HCT116 (cell line): ENCODE data around the gene ARL15. TPM values are rescaled to one million over a fixed set of nuclear protein-coding genes. Genes with fewer than 3 reads are reported as not detected.

ENCODE experiments used
- ATAC-seq: fragments of 200-7000 bp; cut with Tn5 transposase; 2 replicates; pipeline ENCODE4 v1.9.1; 2020; ENCODE audit warnings: mild to moderate bottlenecking, moderate library complexity
- BruUV-seq: library from RNA; stranded (reverse); fragments of 400-500 nt; replicated peaks from 2 replicates; lab custom pipeline; 2021; lab: Mats Ljungman, UMichigan
- CTCF ChIA-PET: fragments of 300-600 bp; sonication (Branson Sonifier 250); formaldehyde crosslinking; loops from one replicate; lab custom pipeline; 2021; ENCODE audit warnings: antibody characterized with exemption; lab: Charles Lee
- POLR2A ChIA-PET: fragments of 300-600, 350-600 bp; sonication (Branson Sonifier 250); formaldehyde crosslinking; loops from one replicate; lab custom pipeline; 2021; ENCODE audit warnings: antibody characterized with exemption; lab: Charles Lee
- RAD21 ChIA-PET, 2 experiments: fragments of 300-600 bp; sonication (Branson Sonifier 250); formaldehyde crosslinking; loops; one replicate each; lab custom pipeline; 2023; ENCODE audit warnings: low total read pairs in 2 of 2; ENCODE audit not compliant: uncharacterized antibody in 2 of 2, unreplicated experiment in 2 of 2, low non-redundant PET in 1 of 2; lab: Charles Lee
- DNase-seq: peaks from one replicate; pipeline ENCODE4 v3.0.0-alpha.2; 2010; ENCODE audit warnings: low read depth, low spot score
- H2AFZ ChIP-seq: fragments of 200-600 bp; shearing (Covaris generic), sonication (generic); 2 replicates; pipeline ENCODE4 v1.6.1; 2017; ENCODE audit warnings: low read depth, mixed run types, mixed read lengths, antibody characterized with exemption, low read length; ENCODE audit not compliant: poor library complexity, severe bottlenecking
- H3K27ac ChIP-seq: 2 replicates; pipeline ENCODE4 v1.5.1; 2012; ENCODE audit warnings: low read depth, low read length
- H3K27me3 ChIP-seq: fragments of 200-600 bp; sonication (generic); 2 replicates; pipeline ENCODE4 v1.6.1; 2016; ENCODE audit warnings: mixed run types, low read length, mixed read lengths; ENCODE audit not compliant: insufficient read depth
- H3K36me3 ChIP-seq, 2 experiments: fragments of 200-500 bp in 1 of 2; fragments of 200-600 bp in 1 of 2; sonication (Bioruptor generic) in 1 of 2; sonication (generic) in 1 of 2; 2 replicates each; pipeline versions ENCODE4 v1.5.1 to v1.6.1; 2014 to 2016; ENCODE audit warnings: low read length in 2 of 2, inconsistent platforms in 1 of 2, mixed read lengths in 1 of 2, mixed run types in 1 of 2; ENCODE audit not compliant: insufficient read depth in 2 of 2, control insufficient read depth in 1 of 2
- H3K4me1 ChIP-seq, 2 experiments: fragments of 200-600 bp in 1 of 2; sonication (generic) in 1 of 2; 2 replicates each; pipeline versions ENCODE4 v1.5.1 to v1.6.1; 2012 to 2017; ENCODE audit warnings: low read length in 2 of 2, inconsistent platforms in 1 of 2, mild to moderate bottlenecking in 1 of 2, mixed read lengths in 1 of 2, mixed run types in 1 of 2, moderate library complexity in 1 of 2; ENCODE audit not compliant: insufficient read depth in 2 of 2, control insufficient read depth in 1 of 2
- H3K4me2 ChIP-seq: fragments of 200-600 bp; sonication (generic); 2 replicates; pipeline ENCODE4 v1.6.1; 2017; ENCODE audit warnings: mixed run types, low read length, mixed read lengths
- H3K4me3 ChIP-seq, 2 experiments: fragments of 200-600 bp in 1 of 2; sonication (generic) in 1 of 2; replicated peaks in 1 of 2; 2 replicates each; pipeline ENCODE4 v1.5.1; 2011 to 2016; ENCODE audit warnings: low read length in 2 of 2, control low read depth in 1 of 2, low read depth in 1 of 2, mild to moderate bottlenecking in 1 of 2, mixed read lengths in 1 of 2, mixed run types in 1 of 2
- H3K79me2 ChIP-seq: fragments of 200-600 bp; sonication (generic); 2 replicates; pipeline ENCODE4 v1.6.1; 2017; ENCODE audit warnings: mild to moderate bottlenecking, mixed run types, low read length, moderate library complexity, mixed read lengths; ENCODE audit not compliant: insufficient read depth
- H3K9ac ChIP-seq: fragments of 200-600 bp; sonication (generic); 2 replicates; pipeline ENCODE4 v1.6.1; 2016; ENCODE audit warnings: low read length, mixed read lengths
- H3K9me2 ChIP-seq: fragments of 200-600 bp; sonication (generic), shearing (Covaris generic); 2 replicates; pipeline ENCODE4 v1.6.1; 2017; ENCODE audit warnings: mixed run types, mild to moderate bottlenecking, moderate library complexity; ENCODE audit not compliant: insufficient read depth
- H3K9me3 ChIP-seq, 2 experiments: fragments of 200-500 bp in 1 of 2; fragments of 200-600 bp in 1 of 2; sonication (Bioruptor generic) in 1 of 2; sonication (generic) in 1 of 2; 2 replicates each; pipeline ENCODE4 v1.6.1; 2014 to 2017; ENCODE audit warnings: low read length in 2 of 2, mixed read lengths in 2 of 2, inconsistent platforms in 1 of 2, low read depth in 1 of 2, mild to moderate bottlenecking in 1 of 2, mixed run types in 1 of 2, moderate library complexity in 1 of 2; ENCODE audit not compliant: control insufficient read depth in 1 of 2, insufficient read depth in 1 of 2
- H4K20me1 ChIP-seq: fragments of 200-600 bp; sonication (generic), shearing (Covaris generic); 2 replicates; pipeline ENCODE4 v1.6.1; 2017; ENCODE audit warnings: mixed run types, mild to moderate bottlenecking, moderate library complexity; ENCODE audit not compliant: insufficient read depth
- CBX3 ChIP-seq: IDR thresholded peaks from 2 replicates; pipeline ENCODE4 v1.6.1; 2012; ENCODE audit warnings: low read depth
- CEBPB ChIP-seq: IDR thresholded peaks from 2 replicates; pipeline ENCODE4 v1.6.1; 2012; ENCODE audit warnings: low read depth
- EGR1 ChIP-seq: IDR thresholded peaks from 2 replicates; pipeline ENCODE4 v1.6.1; 2012; ENCODE audit warnings: low read depth
- ELF1 ChIP-seq: IDR thresholded peaks from 2 replicates; pipeline ENCODE4 v1.6.1; 2012; ENCODE audit warnings: low read depth, borderline replicate concordance
- EZH2 ChIP-seq: fragments of 200-600 bp; sonication (generic); IDR thresholded peaks from 2 replicates; pipeline ENCODE4 v1.6.1; 2017; ENCODE audit warnings: antibody characterized with exemption, mixed run types
- EZH2phosphoT487 ChIP-seq: fragments of 200-600 bp; IDR thresholded peaks from 2 replicates; pipeline ENCODE4 v1.6.1; 2018; ENCODE audit warnings: antibody characterized with exemption, borderline replicate concordance
- FOSL1 ChIP-seq: IDR thresholded peaks from 2 replicates; pipeline ENCODE4 v1.6.1; 2012; ENCODE audit warnings: low read depth
- POLR2AphosphoS5 ChIP-seq: IDR thresholded peaks from 2 replicates; pipeline ENCODE4 v1.6.1; 2011; ENCODE audit warnings: mild to moderate bottlenecking, low read depth, low read length, moderate library complexity
- RAD21 ChIP-seq: IDR thresholded peaks from 2 replicates; pipeline ENCODE4 v1.6.1; 2012; ENCODE audit warnings: low read depth, mild to moderate bottlenecking
- SIN3A ChIP-seq: IDR thresholded peaks from 2 replicates; pipeline ENCODE4 v1.6.1; 2012; ENCODE audit warnings: low read depth
- TCF7L2 ChIP-seq: IDR thresholded peaks from 2 replicates; pipeline ENCODE4 v1.7.0; 2011; ENCODE audit warnings: borderline replicate concordance, inconsistent platforms; ENCODE audit not compliant: insufficient read depth, insufficient read length; ENCODE audit errors: extremely low read depth
- intact Hi-C: fragments of 100-400 bp; cut with micrococcal nuclease; formaldehyde crosslinking; loops from 2 replicates; pipeline ENCODE4 v1.10.0; 2022
- total RNA-seq: library from RNA; stranded (reverse); gene quantifications from one replicate; pipeline ENCODE4 v1.2.1, GENCODE V29; 2021; ENCODE audit not compliant: unreplicated experiment
- TF ChIP-seq, protein P1 (sequence below): IDR thresholded peaks from 2 replicates; pipeline ENCODE4 v1.6.1; 2012
- TF ChIP-seq, protein P2 (sequence below), 3 experiments: fragments of 200-600 bp in 1 of 3; sonication (generic) in 1 of 3; IDR thresholded peaks in 2 of 3; conservative IDR thresholded peaks in 1 of 3; 2 replicates each; pipeline ENCODE4 v1.5.1; 2012 to 2017; ENCODE audit warnings: low read depth in 2 of 3, low read length in 2 of 3, antibody characterized with exemption in 1 of 3, borderline replicate concordance in 1 of 3, control low read depth in 1 of 3, mild to moderate bottlenecking in 1 of 3, mixed read lengths in 1 of 3, mixed run types in 1 of 3, moderate library complexity in 1 of 3; ENCODE audit not compliant: insufficient read depth in 1 of 3

The ARL15 gene
- total RNA-seq, 1 experiment from 2014 or later, result 15.0 TPM

DNA sequence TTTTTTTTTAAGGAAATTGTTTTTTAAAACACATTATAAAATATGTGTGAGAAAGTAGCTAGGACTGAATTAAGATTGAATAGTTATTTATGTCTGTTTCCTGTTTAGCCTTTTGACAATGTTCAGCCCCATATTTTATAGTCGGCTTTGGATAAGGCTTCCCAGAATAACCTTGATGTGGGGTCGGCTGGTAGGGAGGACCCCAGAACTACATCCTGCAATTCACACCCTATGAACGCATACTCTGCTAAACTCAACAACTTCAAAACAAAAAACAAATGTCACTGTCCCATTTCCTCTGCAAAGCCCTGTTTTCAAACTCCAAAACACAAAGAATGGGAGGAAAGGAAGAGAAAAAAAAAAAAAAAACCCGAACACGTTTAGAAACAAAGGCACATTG, 63.1 kb downstream of the ARL15 start:
- no TSS peak for BruUV-seq
- ChIA-PET CTCF (no interaction called here), POLR2A (no interaction called here), RAD21 (no interaction called here)
- Histone ChIP-seq H3K4me2 (no peak overlapping the region), H3K4me3 (no peak overlapping the region), H3K9me2 (no peaks in the 10 kb centered on the region), H2AFZ (no peak overlapping the region), H4K20me1 (no peaks in the 10 kb centered on the region), H3K36me3 (no peaks in the 10 kb centered on the region), H3K9ac (no peak overlapping the region), H3K9me3 (no peaks in the 10 kb centered on the region), H3K27ac (no peak overlapping the region), H3K4me1 (no peaks in the 10 kb centered on the region), H3K27me3 (no peaks in the 10 kb centered on the region), H3K79me2 (no peaks in the 10 kb centered on the region)
- TF ChIP-seq FOSL1, result no peak
- TF ChIP-seq EGR1, result no peak
- TF ChIP-seq ELF1, result no peak
- no peak for TF ChIP-seq CEBPB
- TF ChIP-seq RAD21, result no peak
- TF ChIP-seq POLR2AphosphoS5, result no peak
- no peak for TF ChIP-seq EZH2phosphoT487
- no peak for TF ChIP-seq TCF7L2
- TF ChIP-seq, protein P1, sequence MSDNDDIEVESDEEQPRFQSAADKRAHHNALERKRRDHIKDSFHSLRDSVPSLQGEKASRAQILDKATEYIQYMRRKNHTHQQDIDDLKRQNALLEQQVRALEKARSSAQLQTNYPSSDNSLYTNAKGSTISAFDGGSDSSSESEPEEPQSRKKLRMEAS, result no peak
- TF ChIP-seq, protein P2, sequence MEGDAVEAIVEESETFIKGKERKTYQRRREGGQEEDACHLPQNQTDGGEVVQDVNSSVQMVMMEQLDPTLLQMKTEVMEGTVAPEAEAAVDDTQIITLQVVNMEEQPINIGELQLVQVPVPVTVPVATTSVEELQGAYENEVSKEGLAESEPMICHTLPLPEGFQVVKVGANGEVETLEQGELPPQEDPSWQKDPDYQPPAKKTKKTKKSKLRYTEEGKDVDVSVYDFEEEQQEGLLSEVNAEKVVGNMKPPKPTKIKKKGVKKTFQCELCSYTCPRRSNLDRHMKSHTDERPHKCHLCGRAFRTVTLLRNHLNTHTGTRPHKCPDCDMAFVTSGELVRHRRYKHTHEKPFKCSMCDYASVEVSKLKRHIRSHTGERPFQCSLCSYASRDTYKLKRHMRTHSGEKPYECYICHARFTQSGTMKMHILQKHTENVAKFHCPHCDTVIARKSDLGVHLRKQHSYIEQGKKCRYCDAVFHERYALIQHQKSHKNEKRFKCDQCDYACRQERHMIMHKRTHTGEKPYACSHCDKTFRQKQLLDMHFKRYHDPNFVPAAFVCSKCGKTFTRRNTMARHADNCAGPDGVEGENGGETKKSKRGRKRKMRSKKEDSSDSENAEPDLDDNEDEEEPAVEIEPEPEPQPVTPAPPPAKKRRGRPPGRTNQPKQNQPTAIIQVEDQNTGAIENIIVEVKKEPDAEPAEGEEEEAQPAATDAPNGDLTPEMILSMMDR (IDR thresholded peaks at IDR 0.05 in 2 of 3, conservative IDR thresholded peaks at IDR 0.05 in 1 of 3; ENCODE audit: borderline replicate concordance in 1 of 3, insufficient read depth in 1 of 3, low read depth in 2 of 3, low read length in 2 of 3), result no peak
- TF ChIP-seq SIN3A, result no peak
- no peak for TF ChIP-seq EZH2
- no peak for TF ChIP-seq CBX3
- ATAC-seq (no peak), DNase-seq (no peak)
- intact Hi-C loops, result loop anchor here (10.0 kb wide), 2 partner anchors 648 to 898 kb away; no protein-coding TSS in a partner anchor
